ENCODE results near the gene LUZP1.

Gene LUZP1

DNA sequence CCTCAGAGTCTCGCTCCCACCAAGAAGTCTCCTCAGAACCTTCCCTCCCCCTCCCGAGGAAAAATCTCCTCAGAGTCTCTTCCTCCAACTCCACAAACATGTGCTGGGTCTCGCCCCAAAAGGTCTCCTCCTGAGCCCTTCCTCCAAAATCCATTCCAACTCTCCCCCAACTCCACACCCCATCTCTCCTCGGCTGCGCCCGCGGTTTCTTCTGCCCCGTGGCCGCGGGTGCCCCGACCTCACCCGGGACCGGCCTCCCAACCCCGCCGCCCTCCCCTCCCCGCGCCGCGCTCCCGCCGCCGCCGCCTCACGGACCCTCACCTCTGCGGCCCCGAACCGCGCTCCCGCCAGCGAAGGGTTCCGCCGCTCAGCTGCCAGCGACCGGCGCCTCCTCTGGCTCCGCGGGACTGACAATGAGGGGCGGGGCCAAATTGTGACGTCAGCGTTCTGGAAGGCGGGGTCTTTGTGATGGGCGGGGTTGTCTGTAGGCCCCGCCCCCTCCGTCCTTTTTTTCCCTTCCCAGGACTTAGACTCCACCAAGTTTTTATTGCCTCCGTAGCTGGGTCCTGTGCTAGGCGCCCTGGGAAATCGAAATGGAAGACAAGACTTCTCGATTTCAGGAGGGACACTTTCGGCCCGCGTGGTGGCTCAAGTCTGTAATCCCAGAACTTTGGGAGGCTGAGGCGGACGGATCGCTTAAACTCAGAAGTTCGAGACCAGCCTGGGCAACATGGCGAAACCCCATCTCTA lies at the start of gene LUZP1:
Gene LUZP1, minus strand, starts transcription at position 412 of the 750 bp plus-strand sequence.
- TF ChIP-seq, protein P1, sequence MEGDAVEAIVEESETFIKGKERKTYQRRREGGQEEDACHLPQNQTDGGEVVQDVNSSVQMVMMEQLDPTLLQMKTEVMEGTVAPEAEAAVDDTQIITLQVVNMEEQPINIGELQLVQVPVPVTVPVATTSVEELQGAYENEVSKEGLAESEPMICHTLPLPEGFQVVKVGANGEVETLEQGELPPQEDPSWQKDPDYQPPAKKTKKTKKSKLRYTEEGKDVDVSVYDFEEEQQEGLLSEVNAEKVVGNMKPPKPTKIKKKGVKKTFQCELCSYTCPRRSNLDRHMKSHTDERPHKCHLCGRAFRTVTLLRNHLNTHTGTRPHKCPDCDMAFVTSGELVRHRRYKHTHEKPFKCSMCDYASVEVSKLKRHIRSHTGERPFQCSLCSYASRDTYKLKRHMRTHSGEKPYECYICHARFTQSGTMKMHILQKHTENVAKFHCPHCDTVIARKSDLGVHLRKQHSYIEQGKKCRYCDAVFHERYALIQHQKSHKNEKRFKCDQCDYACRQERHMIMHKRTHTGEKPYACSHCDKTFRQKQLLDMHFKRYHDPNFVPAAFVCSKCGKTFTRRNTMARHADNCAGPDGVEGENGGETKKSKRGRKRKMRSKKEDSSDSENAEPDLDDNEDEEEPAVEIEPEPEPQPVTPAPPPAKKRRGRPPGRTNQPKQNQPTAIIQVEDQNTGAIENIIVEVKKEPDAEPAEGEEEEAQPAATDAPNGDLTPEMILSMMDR (IDR thresholded peaks at IDR 0.05; ENCODE audit: low read depth, low read length), result no peak
- DNase-seq, result peak; percentile 83
- Histone ChIP-seq H3K36me3 (no peaks in the 10 kb centered on the region), H3K27ac (peak within 1 kb of the TSS; percentile 79), H3K27me3 (ENCODE audit: insufficient read depth, low read depth, severe bottlenecking) (no peaks in the 10 kb centered on the region), H3K9me3 (ENCODE audit: severe bottlenecking) (no peaks in the 10 kb centered on the region), H3K4me3 (ENCODE audit: low read depth, low read length) (peak within 1 kb of the TSS; percentile 89)

DNA sequence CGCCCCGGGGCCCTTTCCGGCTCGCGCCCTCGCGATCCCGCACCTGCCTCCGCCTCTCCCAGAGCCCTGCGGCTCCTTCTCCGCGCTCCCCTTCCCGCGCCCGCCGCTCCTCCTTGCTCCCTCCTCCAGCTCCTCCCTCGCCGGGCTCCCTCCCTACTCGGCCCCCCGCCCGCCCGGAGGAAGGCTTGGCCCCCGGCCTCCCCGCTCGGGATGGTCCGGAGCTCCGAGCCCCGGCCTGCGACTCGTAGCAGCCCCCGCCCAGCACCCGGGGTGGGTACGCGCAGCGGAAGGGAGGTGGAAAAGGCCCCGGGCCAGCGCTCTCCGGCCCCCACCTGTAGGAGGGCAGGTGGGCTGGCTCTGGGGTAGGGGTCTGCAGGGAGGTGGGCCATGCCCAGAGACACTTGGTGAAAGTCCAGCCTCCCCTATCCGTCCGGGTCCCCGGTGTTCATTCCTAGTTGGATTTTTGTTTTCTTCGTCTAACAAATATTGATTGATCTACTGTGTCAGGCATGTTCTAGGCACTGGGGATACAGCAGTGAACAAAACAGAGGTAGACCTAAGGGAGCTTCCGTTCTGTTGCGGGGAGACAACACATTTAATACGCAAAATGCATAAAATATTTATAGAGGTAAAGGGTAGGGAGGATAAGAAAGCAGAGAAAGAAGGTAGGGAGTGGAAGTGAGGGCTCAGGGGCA lies 48.9 kb upstream of the LUZP1 start, which contains the start of gene HTR1D:
Gene HTR1D, minus strand, starts transcription at position 82 of the 695 bp plus-strand sequence. CDS start 23,283 bp downstream, outside the sequence.
- TF ChIP-seq, protein P1 (IDR thresholded peaks at IDR 0.05; ENCODE audit: low read depth, low read length), result no peak
- no peaks in the 10 kb centered on the region for H3K36me3 ChIP-seq
- no peaks in the 10 kb centered on the region for H3K9me3 ChIP-seq (ENCODE audit: severe bottlenecking)
- peaks cover 17% of the 10 kb centered on the region for H3K27me3 ChIP-seq (ENCODE audit: insufficient read depth, low read depth, severe bottlenecking)
- H3K4me3 ChIP-seq (ENCODE audit: low read depth, low read length), result peak within 1 kb of the TSS; percentile 52
- H3K27ac ChIP-seq, result no peak within 1 kb of the TSS
- peak; percentile 55 for DNase-seq

DNA sequence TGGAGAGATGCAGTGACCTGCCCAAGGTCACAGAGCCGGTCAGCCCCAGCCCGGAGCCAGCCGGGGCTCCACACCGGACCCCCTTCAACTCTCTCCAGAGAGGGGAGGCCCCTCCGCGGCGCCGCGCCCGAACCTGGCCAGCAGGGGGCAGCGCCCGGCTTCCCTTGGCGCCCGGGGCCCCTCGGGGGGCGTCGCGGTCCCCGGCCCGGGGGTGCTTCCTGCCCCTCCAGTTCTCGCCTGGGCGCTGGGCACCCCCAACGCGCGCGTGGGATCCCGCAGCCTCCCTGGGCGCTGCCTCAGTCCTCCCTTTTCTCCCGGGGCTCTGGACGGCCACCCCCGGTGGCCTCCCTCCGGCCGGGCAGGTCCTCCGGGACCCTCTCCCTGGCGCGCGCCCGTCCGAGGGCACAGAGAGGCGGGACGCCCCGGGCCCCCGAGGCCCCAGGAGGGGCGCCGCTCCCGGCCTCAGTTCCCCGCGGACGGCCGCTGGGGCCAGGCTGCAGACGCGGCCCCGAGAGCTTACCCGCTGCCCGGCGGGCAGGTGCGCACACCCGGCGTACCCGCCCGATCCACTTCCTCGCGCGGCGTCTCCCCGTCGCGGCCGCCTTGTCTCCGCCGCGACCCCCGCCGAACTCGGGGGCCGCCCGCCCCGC lies 48.2 kb upstream of the LUZP1 start:
- TF ChIP-seq, protein P1 (IDR thresholded peaks at IDR 0.05; ENCODE audit: low read depth, low read length), result peak; percentile 80
- DNase-seq, result peak; percentile 40
- Histone ChIP-seq H3K36me3 (no peaks in the 10 kb centered on the region), H3K27me3 (ENCODE audit: insufficient read depth, low read depth, severe bottlenecking) (peaks cover 17% of the 10 kb centered on the region), H3K9me3 (ENCODE audit: severe bottlenecking) (no peaks in the 10 kb centered on the region), H3K27ac (no peak overlapping the region), H3K4me3 (ENCODE audit: low read depth, low read length) (peak overlapping the region; percentile 52)

DNA sequence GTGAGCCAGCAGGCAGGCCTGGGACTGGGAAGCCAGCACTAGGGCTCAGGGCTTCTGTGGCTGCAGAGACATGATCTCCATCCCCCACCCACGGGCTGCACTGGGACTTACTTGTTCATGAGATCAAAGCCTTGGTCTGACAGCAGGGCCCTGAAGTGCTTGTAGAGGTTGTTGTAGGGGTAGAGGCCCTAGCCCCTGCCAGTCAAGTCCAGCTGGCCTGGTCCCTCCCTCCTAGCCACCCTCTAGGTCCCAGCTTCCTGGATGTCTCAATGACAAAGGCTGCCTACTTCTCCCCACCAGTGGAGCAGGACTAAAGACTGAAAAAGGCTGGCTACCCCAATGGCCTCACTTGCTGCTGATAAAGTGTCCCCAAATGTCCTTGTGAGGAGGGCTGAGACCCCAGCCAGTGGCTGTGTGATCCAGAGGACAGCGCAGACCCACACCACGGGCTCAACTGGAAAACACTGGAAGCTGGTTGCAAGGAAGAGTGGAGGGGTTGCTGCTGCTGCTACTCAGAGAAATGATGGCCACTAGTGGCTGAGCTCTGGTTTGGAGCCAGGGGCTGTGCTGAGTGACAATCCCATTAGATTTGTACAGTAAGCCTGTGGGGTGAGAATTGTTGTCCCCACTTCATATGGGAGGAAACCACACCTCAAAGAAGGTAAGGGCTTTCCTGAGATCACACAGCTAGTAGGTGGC lies 47.2 kb upstream of the LUZP1 start:
- Histone ChIP-seq H3K27ac (no peak overlapping the region), H3K36me3 (no peaks in the 10 kb centered on the region), H3K9me3 (ENCODE audit: severe bottlenecking) (no peaks in the 10 kb centered on the region), H3K27me3 (ENCODE audit: insufficient read depth, low read depth, severe bottlenecking) (peaks cover 17% of the 10 kb centered on the region), H3K4me3 (ENCODE audit: low read depth, low read length) (no peak overlapping the region)
- TF ChIP-seq, protein P1 (IDR thresholded peaks at IDR 0.05; ENCODE audit: low read depth, low read length), result 0 out of 2 replicates have a peak, but pooled peaks have one; percentile 8
- DNase-seq, result peak; percentile 26

DNA sequence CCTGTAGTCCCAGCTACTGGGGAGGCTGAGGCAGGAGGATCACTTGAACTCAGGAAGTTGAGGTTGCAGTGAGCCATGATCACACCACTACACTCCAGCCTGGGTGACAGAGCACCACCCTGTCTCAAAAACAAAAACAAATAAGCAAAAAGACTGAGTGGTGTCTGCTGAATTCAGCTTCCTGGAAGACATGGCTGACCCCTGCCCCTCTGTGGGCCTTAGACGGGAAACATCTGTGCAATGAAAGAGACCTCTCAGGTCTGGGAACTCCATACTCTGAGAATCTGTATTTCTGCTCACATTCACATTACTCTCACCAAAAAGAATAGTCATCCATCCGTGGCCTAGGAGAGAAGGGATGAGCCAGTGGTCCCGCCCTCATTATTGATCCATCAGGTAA lies 46.6 kb upstream of the LUZP1 start:
- Histone ChIP-seq H3K27ac (no peak overlapping the region), H3K27me3 (ENCODE audit: insufficient read depth, low read depth, severe bottlenecking) (peaks cover 17% of the 10 kb centered on the region), H3K36me3 (no peaks in the 10 kb centered on the region), H3K4me3 (ENCODE audit: low read depth, low read length) (no peak overlapping the region), H3K9me3 (ENCODE audit: severe bottlenecking) (no peaks in the 10 kb centered on the region)
- DNase-seq, result no peak
- TF ChIP-seq, protein P1 (IDR thresholded peaks at IDR 0.05; ENCODE audit: low read depth, low read length), result no peak

Measured in WERI-Rb-1 (cell line).